Suprapubic skin (tissue), 3 donors: Measurements from ENCODE around the gene SOHLH2.

ENCODE experiments used
- EP300 ChIP-seq: sonication (generic); formaldehyde crosslinking; IDR thresholded peaks from one replicate; pipeline ENCODE4 v1.6.1; 2017; ENCODE audit warnings: antibody characterized with exemption
- POLR2A ChIP-seq, 2 donors: fragments of 450-650 bp; IDR thresholded peaks; one replicate each; pipeline ENCODE4 v1.6.1; 2017; ENCODE audit warnings: antibody characterized with exemption in 2 of 2, mild to moderate bottlenecking in 2 of 2, moderate library complexity in 2 of 2
- TF ChIP-seq, protein P1 (sequence below), 2 donors: fragments of 200-600 bp in 1 of 2; fragments of 450-650 bp in 1 of 2; sonication (generic) in 1 of 2; IDR thresholded peaks; one replicate each; pipeline ENCODE4 v1.5.1; 2016 to 2019; ENCODE audit warnings: antibody characterized with exemption in 2 of 2, mild to moderate bottlenecking in 1 of 2, moderate library complexity in 1 of 2

DNA sequence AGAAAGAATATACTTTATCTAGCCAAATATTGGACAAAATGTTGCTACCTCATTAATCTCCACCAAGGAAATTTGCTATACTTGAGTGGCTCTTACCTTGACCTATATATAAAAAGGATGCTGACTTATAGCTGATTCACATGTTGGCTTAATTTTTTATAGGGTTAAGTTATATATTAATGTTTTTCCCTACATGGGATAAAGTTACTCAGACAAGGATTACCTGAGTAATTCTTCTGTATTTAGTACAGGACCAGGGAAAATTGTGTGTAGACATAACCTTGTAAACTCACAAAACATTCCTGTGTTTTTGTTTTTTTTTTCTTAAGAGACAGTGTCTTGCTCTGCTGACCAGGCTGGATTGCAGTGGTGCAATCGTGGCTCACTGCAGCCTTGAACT is 30.6 kb upstream of the SOHLH2 start:
- TF ChIP-seq, protein P1, sequence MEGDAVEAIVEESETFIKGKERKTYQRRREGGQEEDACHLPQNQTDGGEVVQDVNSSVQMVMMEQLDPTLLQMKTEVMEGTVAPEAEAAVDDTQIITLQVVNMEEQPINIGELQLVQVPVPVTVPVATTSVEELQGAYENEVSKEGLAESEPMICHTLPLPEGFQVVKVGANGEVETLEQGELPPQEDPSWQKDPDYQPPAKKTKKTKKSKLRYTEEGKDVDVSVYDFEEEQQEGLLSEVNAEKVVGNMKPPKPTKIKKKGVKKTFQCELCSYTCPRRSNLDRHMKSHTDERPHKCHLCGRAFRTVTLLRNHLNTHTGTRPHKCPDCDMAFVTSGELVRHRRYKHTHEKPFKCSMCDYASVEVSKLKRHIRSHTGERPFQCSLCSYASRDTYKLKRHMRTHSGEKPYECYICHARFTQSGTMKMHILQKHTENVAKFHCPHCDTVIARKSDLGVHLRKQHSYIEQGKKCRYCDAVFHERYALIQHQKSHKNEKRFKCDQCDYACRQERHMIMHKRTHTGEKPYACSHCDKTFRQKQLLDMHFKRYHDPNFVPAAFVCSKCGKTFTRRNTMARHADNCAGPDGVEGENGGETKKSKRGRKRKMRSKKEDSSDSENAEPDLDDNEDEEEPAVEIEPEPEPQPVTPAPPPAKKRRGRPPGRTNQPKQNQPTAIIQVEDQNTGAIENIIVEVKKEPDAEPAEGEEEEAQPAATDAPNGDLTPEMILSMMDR (IDR thresholded peaks at IDR 0.05) = no peak
- TF ChIP-seq POLR2A (IDR thresholded peaks at IDR 0.05) = no peak
- no peak for TF ChIP-seq EP300
